ENCODE measurements around the gene NMNAT3.

Gene NMNAT3

GRCh38 chr3:139578783-139579182 is 99.0 kb downstream of the NMNAT3 start:
- DNase-seq (ENCODE audit: low read depth in 2 of 2): no peak

GRCh38 chr3:139577909-139578308 is 99.9 kb downstream of the NMNAT3 start:
- no peak for DNase-seq (ENCODE audit: low read depth in 2 of 2)

- no peak for DNase-seq (ENCODE audit: low read depth in 2 of 2)
These were observed 100.4 kb downstream of the NMNAT3 start for GRCh38 chr3:139577346-139577745.

GRCh38 chr3:139574026-139574947 is 103.5 kb downstream of the NMNAT3 start:
- no peak for DNase-seq (ENCODE audit: low read depth in 2 of 2)

- DNase-seq (ENCODE audit: low read depth in 2 of 2): no peak
These were observed 104.7 kb downstream of the NMNAT3 start for GRCh38 chr3:139572847-139573672.

- DNase-seq (ENCODE audit: low read depth in 2 of 2): no peak
These were observed 106.1 kb downstream of the NMNAT3 start for GRCh38 chr3:139571711-139572110.

GRCh38 chr3:139564294-139564861 is 113.4 kb downstream of the NMNAT3 start:
- no peak for DNase-seq (ENCODE audit: low read depth in 2 of 2)

- DNase-seq (ENCODE audit: low read depth in 2 of 2): no peak
These were observed 115.7 kb downstream of the NMNAT3 start for GRCh38 chr3:139561959-139562676.

- DNase-seq (ENCODE audit: low read depth in 2 of 2): no peak
These were observed 116.4 kb downstream of the NMNAT3 start for GRCh38 chr3:139561255-139561817.

GRCh38 chr3:139560411-139560810 is 117.4 kb downstream of the NMNAT3 start:
- no peak for DNase-seq (ENCODE audit: low read depth in 2 of 2)

- DNase-seq (ENCODE audit: low read depth in 2 of 2): no peak
These were observed 118.2 kb downstream of the NMNAT3 start for GRCh38 chr3:139559541-139559940.

GRCh38 chr3:139558351-139559266 is 119.2 kb downstream of the NMNAT3 start:
- DNase-seq (ENCODE audit: low read depth in 2 of 2): no peak

- DNase-seq (ENCODE audit: low read depth in 2 of 2): no peak
These were observed 120.7 kb downstream of the NMNAT3 start for GRCh38 chr3:139557041-139557440.

- DNase-seq (ENCODE audit: low read depth in 2 of 2): no peak
These were observed 122.5 kb downstream of the NMNAT3 start for GRCh38 chr3:139555249-139555648.

GRCh38 chr3:139554628-139555027 is 123.1 kb downstream of the NMNAT3 start:
- DNase-seq (ENCODE audit: low read depth in 2 of 2): no peak

GRCh38 chr3:139552632-139553365 is 125.0 kb downstream of the NMNAT3 start:
- no peak for DNase-seq (ENCODE audit: low read depth in 2 of 2)

GRCh38 chr3:139548801-139549200 is 129.0 kb downstream of the NMNAT3 start:
- no peak for DNase-seq (ENCODE audit: low read depth in 2 of 2)

GRCh38 chr3:139547666-139548065 is 130.1 kb downstream of the NMNAT3 start:
- DNase-seq (ENCODE audit: low read depth in 2 of 2): no peak

GRCh38 chr3:139546772-139547171 is 131.0 kb downstream of the NMNAT3 start:
- no peak for DNase-seq (ENCODE audit: low read depth in 2 of 2)

Data from activated CD8-positive, alpha-beta memory T cell treated with anti-CD3 and anti-CD28 coated beads for 4 hours (primary cell).